ACHN (cell line): ENCODE measurements around the gene PRAMEF5.
"Not testable (repeated sequence)": the region's sequence is repeated elsewhere in the genome, so short reads cannot be mapped to it uniquely, and the experiment has no call there.

Source experiments
- DNase-seq: peaks from one replicate; pipeline ENCODE4 v3.0.0-alpha.2; 2015
- in situ Hi-C: cut with HindIII; loops from 2 replicates; pipeline ENCODE4 v1.10.0; 2017; ENCODE audit warnings: low sequenced_read_pairs, low pct_ligation_motif_present, low pct_unique_long_range_greater_than_20kb

PRAMEF5 gene

DNA sequence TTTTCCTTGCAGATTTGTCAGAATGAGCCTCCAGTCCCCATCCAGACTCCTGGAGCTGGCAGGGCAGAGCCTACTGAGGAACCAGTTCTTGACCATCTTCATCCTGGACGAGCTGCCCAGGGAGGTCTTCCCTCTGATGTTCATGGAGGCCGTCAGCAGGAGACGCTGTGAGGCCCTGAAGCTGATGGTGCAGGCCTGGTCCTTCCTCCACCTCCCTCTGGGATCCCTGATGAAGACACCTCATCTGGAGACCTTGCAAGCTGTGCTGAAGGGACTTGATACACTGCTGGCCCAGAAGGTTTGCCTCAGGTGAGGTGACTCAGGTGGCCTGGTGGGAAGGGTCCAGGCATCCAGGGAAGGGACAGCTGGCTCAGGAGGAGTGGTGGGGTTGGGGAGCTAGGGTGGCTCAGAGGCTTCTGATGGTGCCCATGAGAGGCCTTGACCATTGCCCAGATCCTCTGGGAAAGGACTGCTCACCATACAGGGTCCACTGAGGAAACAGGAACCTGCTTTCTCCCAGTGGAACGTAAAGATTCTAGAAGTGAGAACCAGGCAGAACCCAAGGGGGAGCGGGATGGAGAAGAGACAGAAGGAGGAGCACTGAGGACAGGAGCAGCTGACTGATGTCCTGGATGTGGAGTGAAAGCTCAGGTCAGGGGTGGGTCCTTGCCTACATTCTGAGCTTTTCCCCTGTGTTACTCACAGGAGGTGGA lies 8.0 kb upstream of the PRAMEF5 start:
- DNase-seq, in situ Hi-C loops: not testable (repeated sequence)

DNA sequence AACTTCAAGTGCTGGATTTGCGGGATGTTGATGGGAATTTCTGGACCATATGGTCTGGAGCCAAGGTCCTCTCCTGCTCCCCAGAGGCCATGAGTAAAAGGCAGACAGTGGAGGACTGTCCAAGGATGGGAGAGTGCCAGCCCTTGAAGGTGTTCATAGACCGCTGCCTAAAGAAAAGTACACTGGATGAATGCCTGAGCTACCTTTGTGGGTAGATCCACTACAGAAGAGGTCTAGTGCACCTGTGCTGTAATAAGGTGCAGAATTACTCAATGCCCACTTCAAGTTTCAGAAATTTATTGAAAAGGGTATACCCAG lies 7.5 kb upstream of the PRAMEF5 start:
- in situ Hi-C loops = not testable (repeated sequence)

DNA sequence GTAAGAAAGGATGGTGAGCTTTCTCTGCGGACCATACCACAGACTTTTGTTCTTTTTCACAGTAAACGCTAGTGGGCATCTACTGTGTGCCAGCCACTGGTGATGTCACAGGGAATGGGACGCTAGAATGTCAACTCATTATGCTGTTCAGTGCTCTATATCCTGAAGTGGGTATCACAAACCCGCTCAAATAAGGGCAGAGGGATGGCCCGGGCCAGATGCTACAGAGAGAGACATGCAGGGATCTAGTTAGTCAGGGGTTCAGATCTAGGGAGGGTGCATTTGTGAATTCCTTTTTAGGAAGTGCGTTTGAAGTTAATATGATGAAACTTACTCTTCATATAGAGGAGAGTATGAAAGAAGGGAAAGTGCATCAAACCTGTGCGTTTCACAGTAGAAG lies 6.9 kb upstream of the PRAMEF5 start:
- DNase-seq, in situ Hi-C loops: not testable (repeated sequence)

More for the DNA sequence above, 7.5 kb upstream of the PRAMEF5 start:
- not testable (repeated sequence) for DNase-seq

DNA sequence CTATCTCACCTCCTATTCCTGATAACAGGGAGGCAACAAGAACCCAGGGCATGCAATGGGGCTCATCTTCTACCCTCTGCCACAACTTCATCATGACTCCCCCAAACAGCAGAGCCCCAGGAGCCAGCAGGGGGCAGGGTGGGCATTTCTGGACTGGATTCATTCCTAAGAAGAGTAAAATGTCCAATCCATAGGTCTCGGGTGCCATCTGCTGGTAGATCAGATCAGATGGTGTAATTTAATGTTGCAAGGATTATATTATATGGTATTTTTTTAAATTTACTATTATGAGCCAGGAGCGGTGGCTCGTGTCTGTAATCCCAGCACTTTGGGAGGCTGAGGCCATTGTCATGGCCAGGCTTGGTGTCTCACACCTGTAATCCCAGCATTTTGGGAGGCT lies 11.1 kb downstream of the PRAMEF5 start:
- DNase-seq, in situ Hi-C loops: not testable (repeated sequence)

DNA sequence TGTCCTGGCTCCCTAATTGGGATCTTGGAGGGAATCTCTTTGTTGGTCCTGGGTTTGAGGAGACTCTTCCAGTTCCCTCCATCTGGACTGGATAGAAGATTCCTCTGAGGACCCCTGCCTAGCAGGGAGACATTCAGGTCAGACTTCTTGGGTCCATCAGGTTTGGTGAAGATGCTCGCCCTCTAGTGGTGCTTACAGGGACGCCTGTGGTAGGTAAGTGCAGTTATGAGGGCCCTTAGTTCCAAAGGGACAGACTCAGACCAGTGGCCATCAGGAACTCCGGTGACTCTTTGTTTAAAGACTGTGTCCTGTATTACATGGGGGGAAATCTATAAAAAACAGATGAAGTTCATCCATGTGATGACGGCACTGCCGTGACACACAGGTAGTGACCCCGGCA lies 23.0 kb downstream of the PRAMEF5 start:
- in situ Hi-C loops, DNase-seq: not testable (repeated sequence)

DNA sequence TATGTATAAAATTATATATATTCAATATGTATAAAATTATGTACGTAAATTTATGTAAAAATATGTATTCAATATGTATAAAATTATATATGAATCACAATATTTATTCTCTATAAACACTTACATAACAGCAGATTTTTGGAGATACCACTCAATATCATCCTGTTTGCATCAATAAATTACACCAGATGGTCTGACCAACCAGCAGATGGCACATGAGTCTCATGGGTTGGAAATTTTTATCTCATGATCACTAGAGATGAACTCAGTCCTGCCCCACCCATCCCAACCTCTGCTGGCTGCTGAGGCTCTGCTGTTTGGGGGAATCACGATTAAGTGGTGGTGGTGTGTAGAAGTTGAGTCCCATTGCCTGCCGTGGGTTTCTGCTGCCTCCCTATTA lies 25.6 kb downstream of the PRAMEF5 start:
- in situ Hi-C loops, DNase-seq: not testable (repeated sequence)

DNA sequence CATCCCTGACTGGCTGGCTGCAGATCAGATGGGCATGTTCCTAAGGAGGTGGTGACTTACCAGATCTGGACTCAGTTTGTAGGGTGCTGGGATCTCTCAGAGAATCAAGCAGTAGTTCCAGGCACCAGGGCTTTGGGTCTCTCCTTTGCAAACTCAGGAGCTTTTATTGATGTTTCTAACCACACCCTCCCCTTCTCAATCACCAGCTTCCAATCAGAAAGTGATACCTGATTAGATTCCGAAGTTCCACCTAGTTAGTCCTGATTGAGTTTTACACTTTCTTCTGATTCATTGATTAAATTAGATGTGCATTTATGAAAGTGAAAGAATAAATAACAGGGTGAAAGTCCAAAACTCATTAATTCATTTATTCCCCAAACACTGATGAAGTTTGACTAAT lies 31.0 kb downstream of the PRAMEF5 start, which contains the start of gene PRAMEF8:
TSS of gene PRAMEF8 (minus strand) at position 101 of the 400 bp plus-strand sequence. CDS start 1,046 bp downstream, outside the sequence.
- in situ Hi-C loops, DNase-seq: not testable (repeated sequence)

DNA sequence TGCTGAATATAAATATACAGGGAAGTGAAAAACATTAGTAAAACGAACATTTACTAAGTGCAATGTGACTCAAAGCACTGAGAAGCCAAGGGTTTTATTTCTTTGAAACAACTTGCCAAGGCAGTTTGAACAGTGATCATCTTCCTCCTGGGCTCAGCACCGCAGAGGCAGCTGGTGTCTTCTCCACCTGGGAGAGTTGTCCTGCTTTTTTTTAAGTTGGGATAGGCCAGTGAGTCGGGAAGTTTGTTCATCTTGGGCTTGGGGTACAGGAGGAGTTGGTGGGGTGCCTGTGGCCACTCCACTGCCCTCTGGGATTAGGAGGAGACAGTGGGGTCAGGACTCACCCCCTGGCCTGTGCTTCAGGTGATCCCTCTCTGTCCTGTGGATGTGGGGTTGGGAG lies 35.0 kb downstream of the PRAMEF5 start:
- DNase-seq, in situ Hi-C loops: not testable (repeated sequence)

DNA sequence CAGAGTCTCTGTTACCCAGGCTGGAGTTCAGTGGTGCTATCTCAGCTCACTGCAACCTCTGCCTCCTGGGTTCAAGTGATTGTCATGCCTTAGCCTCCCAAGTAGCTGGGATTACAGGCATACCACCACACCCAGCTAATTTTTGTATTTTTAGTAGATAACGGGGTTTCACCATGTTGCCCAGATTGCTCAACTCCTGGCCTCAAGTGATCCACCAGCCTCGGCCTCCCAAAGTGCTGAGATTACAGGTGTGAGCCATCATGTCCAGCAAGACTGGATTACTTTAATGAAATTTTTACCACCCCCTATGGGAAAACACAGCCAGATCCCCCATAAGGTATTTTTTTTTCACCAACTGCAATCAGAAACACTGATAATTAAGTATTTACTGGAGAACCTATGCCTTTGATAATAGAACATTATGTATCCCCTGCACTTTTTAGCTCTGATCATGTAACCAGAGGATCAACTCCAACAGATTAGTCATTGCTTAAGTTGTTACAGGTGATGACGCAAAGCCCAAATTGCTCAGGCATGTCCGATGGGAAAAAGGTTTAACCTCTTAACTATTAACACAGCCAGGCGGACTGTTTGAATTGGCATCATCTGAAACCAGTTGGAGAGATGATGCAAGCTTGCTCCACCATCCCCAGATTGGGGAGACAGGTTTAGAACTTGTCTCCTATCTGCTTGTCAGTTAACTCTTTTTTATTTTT lies 43.4 kb downstream of the PRAMEF5 start:
- in situ Hi-C loops, DNase-seq: not testable (repeated sequence)

DNA sequence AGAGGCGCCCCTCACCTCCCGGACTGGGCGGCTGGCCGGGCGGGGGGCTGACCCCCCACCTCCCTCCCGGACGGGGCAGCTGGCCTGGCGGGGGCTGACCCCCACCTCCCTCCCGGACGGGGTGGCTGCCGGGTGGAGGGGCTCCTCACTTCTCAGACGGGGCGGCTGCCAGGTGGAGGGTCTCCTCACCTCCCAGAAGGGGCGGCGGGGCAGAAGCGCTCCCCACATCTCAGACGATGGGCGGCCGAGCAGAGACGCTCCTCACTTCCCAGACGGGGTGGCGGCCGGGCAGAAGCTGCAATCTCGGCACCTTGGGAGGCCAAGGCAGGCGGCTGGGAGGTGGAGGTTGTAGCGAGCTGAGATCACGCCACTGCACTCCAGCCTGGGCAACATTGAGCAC lies 44.7 kb downstream of the PRAMEF5 start:
- DNase-seq, in situ Hi-C loops: not testable (repeated sequence)

DNA sequence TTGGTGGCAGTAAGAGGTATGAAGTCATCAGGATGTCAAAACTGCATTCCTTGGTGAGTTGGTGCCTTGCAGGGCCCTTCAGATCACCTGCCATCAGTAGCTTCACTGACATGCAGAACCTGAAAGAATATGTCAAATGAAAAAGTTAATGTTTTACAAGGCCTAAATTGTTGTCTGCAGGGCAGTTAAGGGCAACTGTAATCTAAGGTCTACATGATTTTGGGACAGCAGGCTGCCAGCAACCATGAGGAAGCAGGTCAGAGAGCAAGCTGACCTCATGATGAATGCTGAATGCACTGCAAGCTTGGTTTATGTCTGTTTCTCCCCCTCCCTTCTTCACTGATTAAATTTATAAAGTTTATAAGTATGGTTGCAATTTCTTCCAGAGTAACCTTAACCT lies 48.2 kb downstream of the PRAMEF5 start:
- in situ Hi-C loops = not testable (repeated sequence)

DNA sequence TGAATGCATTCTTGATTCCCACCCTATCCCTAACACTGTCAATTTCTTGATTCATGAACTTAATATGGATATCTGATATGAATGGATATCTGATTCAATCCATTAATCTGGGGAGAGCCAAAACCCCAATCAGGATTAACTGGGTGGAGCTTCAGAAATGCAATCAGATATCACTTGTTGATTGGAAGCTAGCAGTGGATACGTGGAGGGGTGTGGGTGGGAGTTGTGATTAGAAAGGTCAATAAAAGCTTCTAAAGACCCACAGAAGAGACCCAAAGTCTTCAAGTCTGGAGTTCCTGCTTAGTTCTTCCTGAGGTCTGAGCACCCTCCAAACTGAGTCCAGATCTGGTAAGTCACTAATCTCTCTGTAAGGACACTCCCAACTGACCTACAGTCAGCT lies 49.2 kb downstream of the PRAMEF5 start, which contains the start of gene PRAMEF33:
TSS of gene PRAMEF33 (plus strand) at position 301 of the 400 bp plus-strand sequence. CDS start 2,416 bp downstream, outside the sequence.
- in situ Hi-C loops, DNase-seq: not testable (repeated sequence)

More for the DNA sequence above, 48.2 kb downstream of the PRAMEF5 start:
- not testable (repeated sequence) for DNase-seq
